ENCODE measurements around the gene LAMB3.

DNA sequence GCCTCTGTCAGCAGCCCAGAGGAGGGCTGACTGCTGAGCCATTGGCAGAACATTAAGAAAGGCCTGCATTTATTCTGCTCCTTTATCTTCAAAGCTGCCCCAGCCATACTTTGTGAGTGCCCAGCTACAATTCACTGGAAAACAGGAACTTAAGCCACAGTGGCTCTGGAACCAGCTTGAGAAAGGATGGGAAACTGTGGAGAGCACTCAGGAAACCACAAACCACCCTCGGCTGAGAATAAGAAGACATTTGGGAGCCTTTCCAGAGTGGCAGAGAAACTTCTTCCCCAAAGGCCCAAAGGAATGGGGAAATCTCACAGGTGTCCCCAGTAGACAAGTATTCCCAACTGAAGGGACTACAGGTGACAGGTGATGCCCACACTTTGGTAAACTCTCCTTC, 1.8 kb downstream of the LAMB3 start:
- TF ChIP-seq TAF1 (IDR thresholded peaks at IDR 0.05; ENCODE audit: borderline replicate concordance, low read depth, low read length) (no peak), POLR2A (IDR thresholded peaks at IDR 0.05; ENCODE audit: low read depth, low read length) (no peak), POLR2AphosphoS2 (IDR thresholded peaks at IDR 0.05; ENCODE audit: low read depth, low read length) (no peak), RFX5 (IDR thresholded peaks at IDR 0.05; ENCODE audit: low read depth, low read length) (no peak), RBBP5 (conservative IDR thresholded peaks at IDR 0.05) (no peak), HDAC6 (IDR thresholded peaks at IDR 0.05; ENCODE audit: unreplicated experiment) (no peak), SIX5 (IDR thresholded peaks at IDR 0.05; ENCODE audit: low read depth, low read length, severe bottlenecking) (no peak), USF2 (IDR thresholded peaks at IDR 0.05; ENCODE audit: borderline replicate concordance, low read depth, low read length) (no peak), SMC3 (IDR thresholded peaks at IDR 0.05; ENCODE audit: borderline replicate concordance, low read length) (no peak), SPI1 (IDR thresholded peaks at IDR 0.05; ENCODE audit: borderline replicate concordance, insufficient read depth, low read depth, low read length) (no peak), RB1 (IDR thresholded peaks at IDR 0.05; ENCODE audit: borderline replicate concordance) (no peak)
- TF ChIP-seq, protein P1, sequence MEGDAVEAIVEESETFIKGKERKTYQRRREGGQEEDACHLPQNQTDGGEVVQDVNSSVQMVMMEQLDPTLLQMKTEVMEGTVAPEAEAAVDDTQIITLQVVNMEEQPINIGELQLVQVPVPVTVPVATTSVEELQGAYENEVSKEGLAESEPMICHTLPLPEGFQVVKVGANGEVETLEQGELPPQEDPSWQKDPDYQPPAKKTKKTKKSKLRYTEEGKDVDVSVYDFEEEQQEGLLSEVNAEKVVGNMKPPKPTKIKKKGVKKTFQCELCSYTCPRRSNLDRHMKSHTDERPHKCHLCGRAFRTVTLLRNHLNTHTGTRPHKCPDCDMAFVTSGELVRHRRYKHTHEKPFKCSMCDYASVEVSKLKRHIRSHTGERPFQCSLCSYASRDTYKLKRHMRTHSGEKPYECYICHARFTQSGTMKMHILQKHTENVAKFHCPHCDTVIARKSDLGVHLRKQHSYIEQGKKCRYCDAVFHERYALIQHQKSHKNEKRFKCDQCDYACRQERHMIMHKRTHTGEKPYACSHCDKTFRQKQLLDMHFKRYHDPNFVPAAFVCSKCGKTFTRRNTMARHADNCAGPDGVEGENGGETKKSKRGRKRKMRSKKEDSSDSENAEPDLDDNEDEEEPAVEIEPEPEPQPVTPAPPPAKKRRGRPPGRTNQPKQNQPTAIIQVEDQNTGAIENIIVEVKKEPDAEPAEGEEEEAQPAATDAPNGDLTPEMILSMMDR (IDR thresholded peaks at IDR 0.05 in 2 of 3, conservative IDR thresholded peaks at IDR 0.05 in 1 of 3; ENCODE audit: control insufficient read depth in 2 of 3, extremely low read depth in 1 of 3, insufficient read depth in 1 of 3, low read depth in 3 of 3, low read length in 3 of 3): no peak
- TF ChIP-seq, protein P2, sequence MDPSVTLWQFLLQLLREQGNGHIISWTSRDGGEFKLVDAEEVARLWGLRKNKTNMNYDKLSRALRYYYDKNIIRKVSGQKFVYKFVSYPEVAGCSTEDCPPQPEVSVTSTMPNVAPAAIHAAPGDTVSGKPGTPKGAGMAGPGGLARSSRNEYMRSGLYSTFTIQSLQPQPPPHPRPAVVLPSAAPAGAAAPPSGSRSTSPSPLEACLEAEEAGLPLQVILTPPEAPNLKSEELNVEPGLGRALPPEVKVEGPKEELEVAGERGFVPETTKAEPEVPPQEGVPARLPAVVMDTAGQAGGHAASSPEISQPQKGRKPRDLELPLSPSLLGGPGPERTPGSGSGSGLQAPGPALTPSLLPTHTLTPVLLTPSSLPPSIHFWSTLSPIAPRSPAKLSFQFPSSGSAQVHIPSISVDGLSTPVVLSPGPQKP (IDR thresholded peaks at IDR 0.05; ENCODE audit: low read depth, low read length): no peak
